Activated CD8-positive, alpha-beta memory T cell treated with anti-CD3 and anti-CD28 coated beads, Interleukin-2, amount 50 U/mL, for 24 hours (primary cell): ENCODE data around the gene SNN.
A peak's percentile ranks its signal among the peaks of the same experiment; 100 is the strongest.

Experiments used
- DNase-seq: peaks from one replicate; pipeline ENCODE4 v3.0.0-alpha.2; 2020; ENCODE audit errors: extremely low read depth

The SNN gene

DNA sequence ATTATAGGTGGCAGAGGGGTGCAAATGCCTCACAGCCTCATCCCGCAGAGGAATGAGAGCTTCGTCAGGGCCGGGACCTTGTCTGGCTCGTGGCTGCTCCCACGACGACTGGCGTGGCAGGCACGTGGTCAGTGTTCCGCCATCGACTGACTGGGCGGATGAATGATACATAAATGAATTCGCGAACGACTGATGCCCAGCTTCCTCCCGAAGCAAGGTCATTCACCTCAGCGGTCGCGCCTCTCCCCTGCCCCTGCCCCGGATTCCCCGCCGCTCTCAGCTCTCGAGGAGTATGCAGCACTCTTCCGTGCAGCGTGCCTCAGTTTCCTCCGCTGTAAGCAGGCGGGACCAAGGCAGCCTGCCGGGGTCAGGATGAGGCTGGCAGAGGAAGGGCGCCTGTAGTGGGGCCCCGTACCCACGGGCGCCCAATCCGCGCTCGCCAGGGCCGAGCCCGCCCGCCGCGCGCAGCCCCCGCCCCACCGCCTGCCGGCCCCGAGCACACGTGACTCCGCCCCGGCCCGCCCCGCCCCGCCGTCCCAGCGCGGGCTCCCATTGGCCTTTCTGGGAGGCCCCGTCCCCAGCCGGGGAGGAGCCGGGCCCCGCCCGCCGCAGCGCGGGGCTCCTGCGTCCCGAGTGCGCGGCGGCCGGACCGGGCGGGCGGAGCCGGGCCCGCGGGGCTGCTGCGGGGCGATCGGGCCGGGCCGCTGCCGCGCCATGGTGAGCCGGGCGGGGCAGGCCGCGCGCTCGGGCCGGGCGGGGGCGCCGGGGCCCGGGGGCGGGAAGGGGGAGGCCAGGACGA lies at the start of gene SNN:
Gene SNN (plus strand): TSS at position 632 of the 799 bp plus-strand sequence. CDS start 7,605 bp downstream, outside the sequence.
- peak; percentile 53 for DNase-seq

DNA sequence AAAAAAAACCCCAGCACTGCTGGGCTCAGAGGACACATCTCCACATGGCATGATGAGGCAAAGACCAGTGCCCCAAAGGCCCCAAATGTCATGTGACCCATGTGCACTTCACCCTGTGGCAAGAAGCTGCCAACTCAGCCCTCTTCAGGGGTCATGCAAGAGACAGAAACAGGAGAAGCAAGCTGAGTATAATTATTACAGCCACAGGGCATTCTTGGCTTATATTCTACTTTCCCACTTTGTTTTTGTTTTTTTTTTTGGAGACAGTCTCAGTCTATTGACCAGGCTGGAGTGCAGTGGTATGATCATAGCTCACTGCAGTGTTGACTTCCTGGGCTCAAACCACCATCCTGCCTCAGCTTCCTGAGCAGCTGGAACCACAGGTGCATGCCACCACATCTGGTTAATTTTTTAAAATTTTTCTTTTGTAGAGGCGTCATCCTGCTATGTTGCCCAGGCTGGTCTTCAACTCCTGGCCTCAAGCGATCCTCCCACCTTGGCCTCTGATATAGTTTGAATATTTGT lies 48.9 kb upstream of the SNN start:
- DNase-seq, result no peak

DNA sequence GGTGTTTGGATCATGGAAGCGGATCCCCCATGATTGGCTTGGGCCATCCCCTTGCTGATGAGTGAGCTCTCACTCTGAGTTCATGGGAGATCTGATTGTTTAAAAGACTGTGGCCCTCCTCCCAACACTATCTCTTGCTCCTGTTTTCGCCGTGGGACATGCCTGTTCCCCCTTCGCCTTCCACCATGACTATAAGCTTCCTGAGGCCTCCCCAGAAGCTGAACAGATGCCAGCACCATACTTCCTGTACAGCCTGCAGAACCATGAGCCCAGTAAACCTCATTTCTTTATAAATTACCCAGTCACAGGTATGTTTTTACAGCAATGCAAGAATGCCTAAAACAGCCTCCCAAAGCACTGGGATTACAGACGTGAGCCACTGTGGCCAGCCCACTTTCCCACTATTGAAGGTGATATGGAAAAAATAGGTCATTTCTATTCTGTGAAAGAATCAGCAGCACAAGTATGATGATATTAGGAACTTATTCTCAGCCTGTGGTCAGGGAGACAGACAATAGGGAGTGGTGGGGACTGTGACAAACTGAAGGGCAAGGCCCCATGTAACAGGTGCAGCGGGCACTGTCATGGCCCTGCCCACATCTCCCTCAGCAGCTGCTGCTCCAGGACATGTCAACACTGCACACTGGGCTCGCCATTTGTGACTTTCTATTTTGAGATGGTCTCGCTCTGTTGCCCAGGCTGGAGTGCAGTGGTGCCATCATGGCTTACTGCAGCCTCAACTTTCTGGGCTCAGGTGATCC lies 47.8 kb upstream of the SNN start:
- DNase-seq, result no peak

DNA sequence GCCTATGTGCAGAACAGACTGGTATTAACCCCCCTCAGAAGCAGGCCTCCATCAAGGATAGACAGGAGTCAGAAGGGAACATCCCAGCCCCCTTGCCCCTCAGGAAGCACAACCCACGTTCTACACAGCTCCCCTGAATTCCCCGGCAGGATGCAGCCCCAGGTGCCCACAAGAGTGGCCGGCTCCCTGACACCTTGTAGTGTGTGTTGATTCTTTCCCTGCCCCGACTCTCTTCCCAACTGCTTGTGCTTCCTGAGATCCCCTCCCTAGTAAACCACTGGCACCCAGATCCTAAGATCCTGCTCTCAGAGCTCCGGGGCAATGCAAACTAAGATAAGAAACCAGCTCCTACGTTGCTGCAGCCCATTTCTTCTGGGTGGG lies 46.7 kb upstream of the SNN start:
- no peak for DNase-seq

DNA sequence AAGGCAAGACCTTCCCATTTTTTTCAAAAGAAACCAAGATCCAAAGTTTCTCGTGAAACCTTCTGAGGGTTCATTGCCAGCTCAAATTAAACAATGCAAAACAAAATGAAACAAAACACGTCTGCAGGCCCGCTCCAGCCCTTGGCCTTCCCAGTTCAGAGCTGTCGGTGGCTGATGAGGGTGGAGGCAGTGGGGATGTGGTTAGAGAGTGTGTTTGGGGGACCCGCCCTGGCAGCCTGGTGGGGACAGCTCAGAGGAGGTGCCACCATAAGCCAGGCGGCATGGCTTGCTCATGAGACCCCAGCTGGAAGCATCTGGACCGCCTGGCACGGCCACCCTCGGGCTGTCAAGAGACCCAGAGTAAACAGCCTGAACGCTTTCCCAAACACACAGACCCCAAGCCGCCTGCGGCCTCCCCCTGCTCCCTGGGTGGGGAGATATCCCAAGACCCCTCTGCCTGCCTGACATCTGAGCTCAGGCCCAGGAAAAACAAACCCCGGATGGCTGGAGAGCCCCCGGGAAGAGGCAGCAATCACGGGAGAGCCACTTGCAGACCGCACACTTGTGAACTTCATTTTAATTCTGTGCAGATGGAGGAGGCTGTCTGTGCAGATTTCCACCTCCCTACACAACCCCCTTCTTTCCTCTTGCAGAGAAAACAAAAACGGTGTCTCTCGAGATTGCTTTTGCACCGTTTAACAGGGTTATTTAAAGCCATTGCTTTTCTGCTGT lies 46.2 kb upstream of the SNN start:
- DNase-seq, result no peak

DNA sequence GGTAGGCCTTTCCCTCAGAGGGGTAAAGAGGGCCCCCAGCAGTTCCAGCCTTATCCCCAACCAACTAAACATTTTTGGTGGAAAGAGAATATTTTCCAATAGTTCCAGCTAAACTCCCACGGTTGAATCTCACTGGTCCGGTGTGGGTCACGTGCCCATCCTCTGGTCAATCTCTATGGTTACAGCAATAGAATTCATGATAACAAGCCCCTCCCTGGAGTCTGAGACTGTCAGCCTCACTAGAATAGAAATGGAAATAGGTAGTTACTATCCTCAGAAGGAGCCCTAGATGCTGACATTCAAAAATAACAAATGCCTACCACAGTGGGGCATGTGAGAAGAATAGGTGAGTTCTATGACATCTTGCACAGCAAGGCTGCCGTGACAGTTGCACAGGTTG lies 44.0 kb upstream of the SNN start:
- DNase-seq, result no peak

DNA sequence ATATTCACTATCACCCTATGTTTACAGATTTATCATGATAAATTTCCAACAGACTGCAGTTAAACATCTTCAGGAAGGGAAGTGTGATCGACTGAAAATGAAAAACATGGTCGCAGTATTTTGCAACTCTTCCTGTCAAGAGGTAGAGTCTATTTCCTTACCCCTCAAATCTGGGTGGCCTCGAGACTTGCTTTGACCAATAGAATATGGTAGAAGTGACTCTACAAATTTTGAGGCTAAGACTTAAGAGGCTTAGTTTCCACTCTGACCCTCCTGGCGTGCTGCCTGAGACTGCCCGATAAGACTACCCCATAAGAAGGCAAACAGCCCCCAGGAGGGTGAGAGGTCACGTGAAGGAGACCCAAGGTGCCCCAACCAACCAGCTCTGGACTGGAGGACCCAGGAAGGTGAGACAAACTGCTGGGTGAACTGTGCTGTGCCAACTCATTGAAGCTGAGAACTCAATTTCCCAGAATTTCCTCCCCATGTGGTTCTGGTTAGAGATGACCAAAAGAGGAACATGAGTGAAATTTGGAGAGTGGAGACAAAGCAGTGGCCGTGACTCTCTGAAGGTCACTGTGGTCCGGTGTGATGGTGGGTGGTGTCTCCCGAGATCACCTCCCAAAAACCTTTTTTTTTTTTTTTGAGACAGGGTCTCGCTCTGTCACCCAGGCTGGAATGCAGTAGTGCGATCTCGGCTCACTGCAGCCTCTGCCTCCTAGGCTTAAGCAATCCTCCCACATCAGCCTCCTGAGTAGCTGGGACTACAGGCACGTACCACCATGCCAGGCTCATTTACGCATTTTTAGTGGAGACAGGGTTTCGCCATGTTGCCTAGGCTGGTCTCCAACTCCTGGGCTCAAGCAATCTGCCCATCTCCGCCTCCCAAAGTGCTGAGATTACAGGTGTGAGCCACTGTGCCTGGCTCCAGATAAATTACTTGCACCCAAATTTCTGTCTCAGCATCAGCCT lies 43.3 kb upstream of the SNN start:
- DNase-seq, result no peak

DNA sequence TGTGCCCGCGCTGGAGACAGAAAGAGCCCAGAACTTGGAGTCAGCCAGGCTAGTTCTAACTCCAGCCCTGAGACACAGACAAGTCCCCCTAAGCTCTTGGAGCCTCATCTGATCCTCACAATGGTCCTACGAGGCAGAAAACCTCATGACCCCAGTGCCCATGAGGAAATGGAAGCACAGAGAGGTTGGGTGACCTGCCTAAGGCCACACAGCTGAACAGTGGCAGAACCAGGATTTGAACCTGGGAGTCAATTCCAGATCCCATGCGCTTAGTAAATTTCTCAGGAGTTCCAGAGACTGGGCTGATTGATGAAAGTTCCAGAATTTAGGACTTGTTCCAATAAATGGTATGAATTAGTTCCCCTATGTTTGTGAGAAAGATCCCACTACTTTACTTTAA lies 42.5 kb upstream of the SNN start:
- DNase-seq, result no peak

DNA sequence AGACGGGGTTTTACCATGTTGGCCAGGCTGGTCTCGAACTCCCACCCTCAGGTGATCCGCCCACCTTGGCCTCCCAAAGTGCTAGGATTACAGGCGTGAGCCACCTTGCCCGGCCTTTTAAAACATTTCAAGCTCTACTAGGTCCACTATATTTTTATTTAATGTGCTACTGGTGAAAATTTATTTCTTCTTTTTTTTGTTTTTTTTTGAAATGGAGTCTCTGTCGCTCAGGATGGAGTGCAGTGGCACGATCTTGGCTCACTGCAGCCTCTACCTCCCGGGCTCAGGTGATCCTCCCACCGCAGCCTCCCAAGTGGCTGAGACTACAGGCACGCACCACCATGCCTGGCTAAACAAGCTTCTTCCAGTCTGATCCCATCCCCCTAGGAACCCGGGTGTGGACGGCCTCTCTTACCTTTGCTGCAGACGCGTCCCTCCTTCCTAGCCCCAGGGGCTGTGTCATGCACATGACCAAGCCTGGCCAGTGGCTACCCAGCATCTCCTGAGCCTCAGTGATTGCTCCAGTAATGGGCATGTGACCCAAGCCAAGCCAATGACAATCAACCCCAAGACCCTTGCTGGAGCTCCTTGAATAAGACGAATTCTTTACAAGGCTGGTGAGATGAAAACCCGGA lies 41.5 kb upstream of the SNN start:
- DNase-seq, result no peak

DNA sequence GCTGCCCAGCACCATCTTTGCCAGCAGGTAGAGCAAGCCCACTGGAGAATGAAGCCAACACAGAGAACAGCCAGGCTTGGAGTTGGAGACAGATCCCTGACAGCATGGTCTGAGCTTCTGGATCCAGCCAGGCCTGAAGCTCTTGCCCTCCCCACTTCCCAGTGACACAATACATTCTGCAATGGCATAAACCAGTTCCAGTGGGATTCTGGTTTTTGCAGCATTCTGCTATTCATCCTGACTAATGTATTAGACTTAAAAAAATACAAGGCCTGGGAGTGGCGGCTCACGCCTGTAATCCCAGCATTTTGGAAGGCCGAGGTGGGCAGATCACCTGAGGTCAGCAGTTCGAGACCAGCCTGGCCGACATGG lies 41.0 kb upstream of the SNN start:
- no peak for DNase-seq

DNA sequence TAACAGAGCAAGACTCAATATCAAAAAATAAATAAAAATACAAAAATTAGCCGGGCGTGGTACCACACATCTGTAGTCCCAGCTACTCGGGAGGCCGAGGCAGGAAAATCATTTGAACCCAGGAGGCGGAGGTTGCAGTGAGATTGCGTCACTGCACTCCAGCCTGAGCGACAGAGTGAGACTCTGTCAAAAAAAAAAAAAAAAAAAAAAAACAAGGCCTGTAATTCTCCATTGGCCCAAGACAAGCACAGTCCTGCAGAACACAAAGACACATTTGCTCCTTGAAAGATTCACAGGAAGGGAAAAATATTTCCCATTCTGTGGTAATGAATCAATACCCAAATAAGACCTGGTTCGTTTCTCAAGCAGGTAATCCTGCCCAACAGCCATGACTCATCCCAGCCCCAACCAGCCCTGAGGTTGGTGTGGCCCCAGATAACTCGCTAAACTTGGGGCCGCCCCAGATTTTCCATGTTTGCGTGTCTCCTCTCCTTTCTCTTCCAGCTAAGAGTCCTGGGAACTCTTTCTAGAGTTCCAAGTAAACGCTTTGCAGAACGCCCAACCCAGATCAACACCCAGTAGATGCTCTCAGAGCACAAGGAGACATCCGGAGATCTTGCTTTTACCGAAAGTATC lies 40.3 kb upstream of the SNN start:
- DNase-seq, result no peak

DNA sequence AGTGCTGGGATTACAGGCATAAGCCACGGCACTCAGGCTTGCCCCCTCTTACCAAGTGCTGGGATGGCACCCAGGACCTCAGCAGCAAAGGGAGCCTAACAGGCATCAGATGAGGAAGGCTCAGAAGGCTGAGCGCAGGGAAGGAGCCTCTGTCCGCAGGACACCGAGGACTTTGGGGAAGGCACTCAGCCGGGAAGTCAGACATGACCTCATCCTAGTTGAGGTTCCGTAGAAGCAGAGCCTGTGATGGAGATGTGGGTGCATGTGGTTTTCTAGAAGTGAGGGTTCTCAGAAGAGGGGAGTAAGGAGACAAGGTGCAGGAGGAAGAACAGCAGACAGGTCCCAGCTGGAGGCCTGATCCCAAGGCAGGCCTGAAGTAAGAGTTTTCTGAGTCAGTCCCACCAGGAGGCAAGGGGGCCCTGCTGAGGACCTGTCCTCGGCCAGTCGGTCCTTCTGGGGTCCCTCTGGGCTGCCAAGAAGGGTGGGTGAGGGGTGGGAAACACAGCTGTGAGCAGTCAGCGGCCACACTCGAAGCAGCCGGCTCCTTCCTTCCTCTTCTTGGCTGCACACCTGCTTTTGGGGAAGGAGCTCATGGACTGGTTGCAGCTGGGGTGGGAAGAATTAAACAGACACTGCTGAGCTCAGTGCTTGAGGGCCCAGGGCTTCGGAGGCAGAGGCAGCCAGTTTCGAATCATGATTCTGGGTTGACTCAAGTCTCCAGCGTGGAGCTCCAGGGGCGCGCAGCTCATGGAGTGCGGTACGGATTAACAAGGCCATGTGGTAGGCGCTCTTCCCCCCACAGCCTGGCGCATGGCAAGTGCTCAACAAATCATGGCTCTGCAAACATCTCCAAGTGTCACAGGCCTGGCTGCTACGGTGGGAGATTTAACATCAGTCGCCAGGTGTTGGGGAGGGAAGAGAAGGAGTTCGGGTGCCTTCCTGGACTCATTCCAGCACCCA lies 38.9 kb upstream of the SNN start:
- no peak for DNase-seq

DNA sequence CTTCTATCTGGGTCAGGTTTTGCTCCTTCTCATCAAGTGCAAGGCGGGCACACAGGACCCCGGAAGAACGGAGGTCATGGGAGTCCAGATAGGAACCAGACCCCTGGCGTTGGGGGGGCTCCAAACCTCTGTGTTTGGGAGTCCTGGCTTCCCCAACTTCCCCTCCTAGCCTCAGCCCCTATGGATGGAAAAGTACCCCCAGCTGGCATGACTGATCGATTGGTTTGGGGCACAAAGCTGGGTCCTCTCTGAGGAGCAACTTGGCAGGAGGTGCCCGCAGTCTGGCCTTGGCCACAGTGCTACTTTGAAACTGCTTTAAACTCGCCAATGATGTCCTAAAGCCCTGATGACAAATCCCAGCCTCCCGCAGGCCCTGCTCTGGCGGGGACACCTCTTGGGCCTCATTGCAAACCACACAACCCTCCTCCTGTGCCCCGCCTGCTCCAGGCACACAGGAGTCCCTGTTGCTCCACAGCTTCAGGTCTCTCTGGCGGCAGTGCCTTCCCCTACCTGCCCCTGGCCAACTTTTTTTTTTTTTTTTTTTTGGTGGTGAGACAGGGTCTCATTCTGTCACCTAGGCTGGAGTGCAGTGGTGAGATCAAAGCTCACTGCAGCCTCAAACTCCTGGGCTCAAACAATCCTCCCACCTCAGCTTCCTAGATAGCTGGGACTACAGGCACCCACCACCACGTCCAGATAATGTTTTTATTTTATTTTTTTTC lies 38.0 kb upstream of the SNN start:
- no peak for DNase-seq

DNA sequence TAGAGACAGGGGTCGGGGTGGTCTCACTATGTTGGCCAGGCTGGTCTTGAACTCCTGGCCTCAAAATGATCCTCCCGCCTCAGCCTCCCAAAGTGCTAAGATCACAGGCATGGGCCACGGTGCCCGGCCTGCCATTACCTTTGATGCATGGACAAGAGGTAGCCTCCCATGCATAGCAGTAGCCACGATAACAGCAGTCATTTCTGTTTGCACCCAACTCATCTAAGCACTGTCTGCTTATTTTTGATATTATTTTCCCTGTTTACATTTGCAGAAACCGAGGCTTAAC lies 37.5 kb upstream of the SNN start:
- DNase-seq, result no peak

DNA sequence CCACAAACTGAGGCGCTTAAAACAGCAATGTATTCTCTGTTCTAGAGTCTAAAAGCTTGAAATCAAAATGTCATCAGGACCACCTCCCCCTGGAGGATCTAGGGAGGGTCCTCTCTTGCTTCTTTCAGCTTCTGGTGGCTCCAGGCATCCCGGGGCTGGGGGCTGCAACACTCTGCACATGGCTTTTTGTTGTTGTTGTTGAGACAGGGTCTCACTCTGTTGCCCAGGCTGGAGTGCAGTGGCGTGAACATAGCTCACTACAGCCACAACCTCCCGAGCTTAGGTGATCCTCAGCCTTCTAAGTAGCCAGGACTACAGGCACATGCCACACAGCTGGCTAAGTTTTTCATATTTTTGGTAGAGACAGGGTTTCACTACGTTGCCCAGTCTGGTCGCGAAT lies 37.0 kb upstream of the SNN start:
- DNase-seq, result no peak

DNA sequence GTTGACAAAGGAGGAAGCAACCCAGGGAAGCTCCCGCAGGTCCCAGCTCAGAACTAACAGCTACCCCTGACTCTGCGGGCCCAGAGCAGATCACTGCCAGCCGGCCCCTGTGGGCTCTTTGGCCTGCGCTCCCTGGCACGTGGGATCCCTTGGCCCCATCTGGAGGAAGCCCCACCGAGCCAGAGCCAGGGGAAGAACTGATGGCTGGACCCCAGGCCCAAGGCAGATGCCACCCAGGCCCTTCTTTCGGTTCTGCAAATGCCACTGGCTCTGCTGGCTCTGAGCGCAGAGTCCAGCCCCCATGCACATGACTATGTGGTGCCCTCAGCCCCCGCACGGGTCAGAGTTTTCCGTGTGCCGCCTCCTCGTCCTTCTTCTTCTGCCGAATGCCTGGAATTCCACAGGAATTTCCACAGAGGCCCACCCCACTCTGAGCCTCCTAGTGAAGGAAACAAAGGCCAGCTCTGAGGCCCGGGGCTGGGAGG lies 35.8 kb upstream of the SNN start:
- no peak for DNase-seq

DNA sequence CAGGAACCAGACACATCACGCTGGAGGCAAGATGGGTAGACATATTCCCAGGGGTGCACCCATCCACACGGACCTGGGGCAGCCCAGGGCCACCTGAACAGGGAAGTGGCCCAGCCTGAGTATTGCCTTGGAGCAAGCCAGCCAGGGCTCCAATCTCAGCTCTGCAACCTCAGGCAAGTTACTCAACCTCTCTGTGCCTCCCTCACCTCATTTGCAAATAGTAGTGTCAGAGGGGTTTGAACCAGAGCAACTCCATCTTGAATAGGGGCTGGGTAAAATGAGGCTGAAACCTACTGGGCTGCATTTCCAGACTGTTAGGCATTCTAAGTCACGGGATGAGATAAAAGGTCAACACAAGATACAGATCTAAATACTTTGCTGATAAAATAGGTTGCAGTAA lies 35.1 kb upstream of the SNN start:
- DNase-seq, result no peak

DNA sequence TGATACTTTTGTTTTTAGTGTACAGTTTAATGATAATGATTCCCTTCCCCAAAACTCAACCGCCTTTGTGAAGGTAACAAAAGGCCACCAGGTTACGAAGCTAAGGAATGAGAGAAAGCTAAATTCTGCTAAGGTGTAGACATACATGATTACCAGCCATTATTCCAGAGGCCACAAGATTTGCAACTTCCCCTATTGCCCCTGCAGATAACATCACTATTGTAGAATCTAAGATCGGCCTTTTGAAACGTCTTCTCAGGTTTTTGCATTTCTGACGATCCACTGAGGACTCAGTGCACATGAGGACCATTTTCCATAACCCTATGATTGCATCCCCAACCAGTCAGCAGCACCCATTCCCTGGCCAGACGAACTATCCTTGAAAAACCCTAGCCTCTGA lies 33.9 kb upstream of the SNN start:
- no peak for DNase-seq
